Measurements from ENCODE around the gene DDX31.

GRCh38 chr9:132597073-132597775 is 72.6 kb downstream of the DDX31 start:
- TF ChIP-seq, protein P1, sequence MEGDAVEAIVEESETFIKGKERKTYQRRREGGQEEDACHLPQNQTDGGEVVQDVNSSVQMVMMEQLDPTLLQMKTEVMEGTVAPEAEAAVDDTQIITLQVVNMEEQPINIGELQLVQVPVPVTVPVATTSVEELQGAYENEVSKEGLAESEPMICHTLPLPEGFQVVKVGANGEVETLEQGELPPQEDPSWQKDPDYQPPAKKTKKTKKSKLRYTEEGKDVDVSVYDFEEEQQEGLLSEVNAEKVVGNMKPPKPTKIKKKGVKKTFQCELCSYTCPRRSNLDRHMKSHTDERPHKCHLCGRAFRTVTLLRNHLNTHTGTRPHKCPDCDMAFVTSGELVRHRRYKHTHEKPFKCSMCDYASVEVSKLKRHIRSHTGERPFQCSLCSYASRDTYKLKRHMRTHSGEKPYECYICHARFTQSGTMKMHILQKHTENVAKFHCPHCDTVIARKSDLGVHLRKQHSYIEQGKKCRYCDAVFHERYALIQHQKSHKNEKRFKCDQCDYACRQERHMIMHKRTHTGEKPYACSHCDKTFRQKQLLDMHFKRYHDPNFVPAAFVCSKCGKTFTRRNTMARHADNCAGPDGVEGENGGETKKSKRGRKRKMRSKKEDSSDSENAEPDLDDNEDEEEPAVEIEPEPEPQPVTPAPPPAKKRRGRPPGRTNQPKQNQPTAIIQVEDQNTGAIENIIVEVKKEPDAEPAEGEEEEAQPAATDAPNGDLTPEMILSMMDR (conservative IDR thresholded peaks at IDR 0.05): no peak
- no peak for TF ChIP-seq EZH2 (IDR thresholded peaks at IDR 0.05; ENCODE audit: low read depth)

Measured in PC-9 (cell line).